H1 (cell line): ENCODE data around the gene CD46. TPM values are rescaled to one million over a fixed set of nuclear protein-coding genes. Genes with fewer than 3 reads are reported as not detected.

Source experiments
- CTCF ChIA-PET: fragments of 300-600 bp; sonication (Branson Sonifier 250); formaldehyde crosslinking; loops from one replicate; lab custom pipeline; 2021; ENCODE audit not compliant: partially characterized antibody; lab: Charles Lee
- POLR2A ChIA-PET: fragments of 300-600 bp; sonication (Branson Sonifier 250); formaldehyde crosslinking; loops from one replicate; lab custom pipeline; 2021; ENCODE audit warnings: inconsistent platforms; ENCODE audit not compliant: partially characterized antibody; lab: Charles Lee
- DNase-seq, 2 experiments: peaks; one replicate each; pipeline versions ENCODE4 v3.0.0 to v3.0.0-alpha.2; 2010 to 2022; ENCODE audit warnings: low spot score in 2 of 2, low read depth in 1 of 2, mixed read lengths in 1 of 2
- FAIRE-seq: peaks from 2 replicates; lab custom pipeline; 2011; peaks lifted over from hg19 to GRCh38; lab: Jason Lieb, UNC
- H2AFZ ChIP-seq: 2 replicates; pipeline ENCODE4 v1.8.1; 2012; ENCODE audit warnings: low read length, inconsistent platforms
- H2AK5ac ChIP-seq: 2 replicates; pipeline ENCODE4 v1.6.1; 2013; ENCODE audit warnings: low read depth, low read length
- H2BK120ac ChIP-seq: replicated peaks from 2 replicates; pipeline ENCODE3; 2013; ENCODE audit warnings: low read depth, low read length, inconsistent platforms
- H2BK12ac ChIP-seq: 2 replicates; pipeline ENCODE4 v1.6.1; 2013; ENCODE audit warnings: low read depth, low read length
- H2BK15ac ChIP-seq: 2 replicates; pipeline ENCODE4 v1.6.1; 2013; ENCODE audit warnings: low read length
- H2BK20ac ChIP-seq: 2 replicates; pipeline ENCODE4 v1.6.1; 2013; ENCODE audit warnings: low read length
- H2BK5ac ChIP-seq: 2 replicates; pipeline ENCODE4 v1.6.1; 2013; ENCODE audit warnings: low read depth, low read length
- H3K14ac ChIP-seq: 2 replicates; pipeline ENCODE4 v1.6.1; 2013; ENCODE audit warnings: inconsistent platforms; ENCODE audit not compliant: insufficient read length
- H3K18ac ChIP-seq: 2 replicates; pipeline ENCODE4 v1.6.1; 2013; ENCODE audit warnings: low read length; ENCODE audit errors: extremely low read depth
- H3K23ac ChIP-seq: 2 replicates; pipeline ENCODE4 v1.6.1; 2013; ENCODE audit warnings: inconsistent platforms; ENCODE audit not compliant: insufficient read length
- H3K23me2 ChIP-seq: 2 replicates; pipeline ENCODE4 v1.6.1; 2013; ENCODE audit warnings: low read depth, low read length
- H3K27ac ChIP-seq: 2 replicates; pipeline ENCODE4 v1.6.1; 2011; ENCODE audit warnings: low read depth, low read length, inconsistent platforms
- H3K27me3 ChIP-seq, 4 experiments: replicated peaks in 1 of 4; 1 replicate in 1 of 4; 2 replicates in 3 of 4; pipeline versions ENCODE4 v1.6.1 to v1.8.1; 2011 to 2013; ENCODE audit warnings: low read length in 3 of 4, mild to moderate bottlenecking in 3 of 4, inconsistent platforms in 2 of 4, mixed read lengths in 2 of 4, moderate library complexity in 1 of 4; ENCODE audit not compliant: control insufficient read depth in 3 of 4, insufficient read depth in 3 of 4; ENCODE audit errors: extremely low read depth in 1 of 4
- H3K36me3 ChIP-seq, 4 experiments: 2 replicates each; pipeline versions ENCODE4 v1.6.1 to v1.8.1; 2011 to 2013; ENCODE audit warnings: mild to moderate bottlenecking in 4 of 4, low read length in 3 of 4, moderate library complexity in 2 of 4, control low read depth in 1 of 4, inconsistent platforms in 1 of 4; ENCODE audit not compliant: insufficient read depth in 4 of 4, control insufficient read depth in 2 of 4
- H3K4ac ChIP-seq: replicated peaks from 2 replicates; pipeline ENCODE3; 2013; ENCODE audit warnings: low read length, low read depth, mixed read lengths, inconsistent platforms; ENCODE audit not compliant: insufficient read length
- H3K4me1 ChIP-seq, 4 experiments: replicated peaks in 1 of 4; 1 replicate in 1 of 4; 2 replicates in 3 of 4; pipeline versions ENCODE4 v1.6.1 to v1.8.1; 2011 to 2013; ENCODE audit warnings: low read length in 3 of 4, inconsistent platforms in 2 of 4, mixed read lengths in 1 of 4; ENCODE audit not compliant: insufficient read depth in 4 of 4, control insufficient read depth in 3 of 4
- H3K4me2 ChIP-seq, 2 experiments: 2 replicates each; pipeline versions ENCODE4 v1.6.1 to v1.8.1; 2011 to 2013; ENCODE audit warnings: low read depth in 2 of 2, low read length in 2 of 2, control low read depth in 1 of 2, inconsistent platforms in 1 of 2, mild to moderate bottlenecking in 1 of 2; ENCODE audit not compliant: insufficient read depth in 1 of 2
- H3K4me3 ChIP-seq, 4 experiments: fragments of 200-600, 300-600 bp in 1 of 4; sonication (generic), shearing (Covaris generic), sonication (Bioruptor Twin) in 1 of 4; 2 replicates each; pipeline versions ENCODE4 v1.5.1 to v1.8.1; 2011 to 2016; ENCODE audit warnings: low read length in 4 of 4, low read depth in 3 of 4, control low read depth in 2 of 4, inconsistent platforms in 2 of 4, mild to moderate bottlenecking in 2 of 4, mixed read lengths in 1 of 4, moderate library complexity in 1 of 4; ENCODE audit not compliant: insufficient read depth in 2 of 4; ENCODE audit errors: extremely low read depth in 1 of 4
- H3K56ac ChIP-seq: replicated peaks from 2 replicates; pipeline ENCODE3; 2013; ENCODE audit warnings: low read depth, mild to moderate bottlenecking, mixed read lengths, low read length, inconsistent platforms; ENCODE audit not compliant: insufficient read length
- H3K79me1 ChIP-seq: 2 replicates; pipeline ENCODE4 v1.6.1; 2013; ENCODE audit warnings: low read depth, low read length, control low read depth
- H3K79me2 ChIP-seq, 2 experiments: 2 replicates each; pipeline versions ENCODE4 v1.6.1 to v1.8.1; 2012 to 2013; ENCODE audit warnings: low read length in 2 of 2, mild to moderate bottlenecking in 2 of 2, inconsistent platforms in 1 of 2; ENCODE audit not compliant: insufficient read depth in 2 of 2, control insufficient read depth in 1 of 2
- H3K9ac ChIP-seq, 4 experiments: replicated peaks in 1 of 4; 1 replicate in 1 of 4; 2 replicates in 3 of 4; pipeline versions ENCODE4 v1.6.1 to v1.8.1; 2011 to 2013; ENCODE audit warnings: low read depth in 3 of 4, low read length in 3 of 4, control low read depth in 2 of 4, mild to moderate bottlenecking in 2 of 4, moderate library complexity in 2 of 4, inconsistent platforms in 1 of 4; ENCODE audit errors: extremely low read depth in 1 of 4
- H3K9me3 ChIP-seq, 2 experiments: 2 replicates each; pipeline versions ENCODE4 v1.6.1 to v1.8.1; 2012 to 2013; ENCODE audit warnings: mild to moderate bottlenecking in 2 of 2, moderate library complexity in 2 of 2, control low read depth in 1 of 2, inconsistent platforms in 1 of 2, low read depth in 1 of 2, low read length in 1 of 2, mixed read lengths in 1 of 2; ENCODE audit not compliant: insufficient read depth in 2 of 2
- H4K20me1 ChIP-seq, 2 experiments: replicated peaks in 1 of 2; 2 replicates each; pipeline versions ENCODE3 to v1.8.1; 2011 to 2013; ENCODE audit warnings: inconsistent platforms in 2 of 2, low read length in 2 of 2, mild to moderate bottlenecking in 1 of 2; ENCODE audit not compliant: insufficient read depth in 2 of 2, control insufficient read depth in 1 of 2
- H4K5ac ChIP-seq: 2 replicates; pipeline ENCODE4 v1.6.1; 2013; ENCODE audit warnings: low read length, low read depth, mixed read lengths, inconsistent platforms; ENCODE audit not compliant: insufficient read length
- H4K8ac ChIP-seq: 2 replicates; pipeline ENCODE4 v1.8.0; 2013; ENCODE audit warnings: mild to moderate bottlenecking, moderate library complexity, low read length, inconsistent platforms; ENCODE audit not compliant: insufficient read depth; ENCODE audit errors: extremely low read depth
- H4K91ac ChIP-seq: replicated peaks from 2 replicates; pipeline ENCODE3; 2013; ENCODE audit warnings: low read length, mixed read lengths, inconsistent platforms; ENCODE audit not compliant: insufficient read length
- CHD2 ChIP-seq: IDR thresholded peaks from 2 replicates; pipeline ENCODE4 v1.6.1; 2012; ENCODE audit warnings: low read length, improper control_type of control experiment
- EP300 ChIP-seq, 2 experiments: IDR thresholded peaks; 1 replicate in 1 of 2; 2 replicates in 1 of 2; pipeline ENCODE4 v1.6.1; 2011 to 2012; ENCODE audit warnings: low read depth in 2 of 2, low read length in 2 of 2, mild to moderate bottlenecking in 2 of 2, borderline replicate concordance in 1 of 2, inconsistent platforms in 1 of 2, moderate library complexity in 1 of 2
- NRF1 ChIP-seq: IDR thresholded peaks from 2 replicates; pipeline ENCODE4 v1.6.1; 2011; ENCODE audit warnings: mild to moderate bottlenecking, low read depth, low read length, improper control_type of control experiment
- POLR2A ChIP-seq, 2 experiments: IDR thresholded peaks; 1 replicate in 1 of 2; 2 replicates in 1 of 2; pipeline ENCODE4 v1.6.1; 2011; ENCODE audit warnings: low read depth in 2 of 2, low read length in 2 of 2, mild to moderate bottlenecking in 2 of 2; ENCODE audit errors: control extremely low read depth in 1 of 2
- RAD21 ChIP-seq, 2 experiments: IDR thresholded peaks in 1 of 2; conservative IDR thresholded peaks in 1 of 2; 2 replicates each; pipeline ENCODE4 v1.6.1; 2011; ENCODE audit warnings: low read depth in 2 of 2, low read length in 2 of 2, improper control_type of control experiment in 1 of 2, inconsistent platforms in 1 of 2, mild to moderate bottlenecking in 1 of 2, moderate library complexity in 1 of 2
- TBP ChIP-seq: IDR thresholded peaks from 2 replicates; pipeline ENCODE4 v1.6.1; 2011; ENCODE audit warnings: low read depth, low read length, improper control_type of control experiment
- TCF12 ChIP-seq: IDR thresholded peaks from 2 replicates; pipeline ENCODE4 v1.6.1; 2011; ENCODE audit warnings: low read depth, mild to moderate bottlenecking, low read length
- YY1 ChIP-seq: IDR thresholded peaks from 2 replicates; pipeline ENCODE4 v1.6.1; 2011; ENCODE audit warnings: low read depth, mild to moderate bottlenecking, low read length
- WGBS, 2 experiments: shearing (Covaris generic) in 1 of 2; methylation state at CpG; one replicate each; pipeline versions ENCODE4 v1.1.6 to v1.1.7; 2013 to 2015; ENCODE audit warnings: low lambda C conversion rate in 2 of 2, mixed read lengths in 2 of 2, inconsistent platforms in 1 of 2, low coverage in 1 of 2, missing lambda C conversion rate in 1 of 2; ENCODE audit not compliant: insufficient replicate concordance in 2 of 2, insufficient coverage in 1 of 2, insufficient read length in 1 of 2; ENCODE audit errors: extremely low coverage in 1 of 2, missing lambda C conversion rate in 1 of 2; 5-methylcytosine and 5-hydroxymethylcytosine counted together
- polyA plus RNA-seq, 7 experiments: library from polyadenylated mRNA; depleted of rRNA in 3 of 7; stranded (reverse) in 5 of 7; unstranded in 2 of 7; fragments of >200 nt in 5 of 7; fragments of 200-250 nt in 2 of 7; gene quantifications; 1 replicate in 5 of 7; 2 replicates in 1 of 7; 4 replicates in 1 of 7; pipeline versions ENCODE4 v1.2.1 to v1.2.3, GENCODE V29; 2011 to 2013; ENCODE audit warnings: missing spikeins in 2 of 7, mixed read lengths in 2 of 7
- total RNA-seq: library from RNA; stranded (reverse); fragmentation: NEBNext Ultra II Directional; extraction: Animal tissue kit (Norgen Biotek cat#: 25700); gene quantifications from 2 replicates; pipeline ENCODE4 v1.2.1, GENCODE V29; 2021

Gene CD46
- total and polyA plus RNA-seq, 2 of the 8 experiments (the other 6 are each of a cell fraction or from before 2014, with no cell fraction given): 60.9 to 113 TPM

GRCh38 chr1:207744000-207744534 is 7.8 kb upstream of the CD46 start:
- Histone ChIP-seq H3K23ac (no peak overlapping the region), H2BK15ac (no peak overlapping the region), H2AK5ac (no peak overlapping the region), H2BK12ac (no peak overlapping the region), H2BK20ac (no peak overlapping the region), H3K79me1 (no peaks in the 10 kb centered on the region), H4K8ac (no peak overlapping the region), H2AFZ (no peak overlapping the region), H3K79me2 (no peaks in the 10 kb centered on the region), H2BK120ac (no peak overlapping the region), H2BK5ac (no peak overlapping the region), H4K20me1 (no peaks in the 10 kb centered on the region), H3K36me3 (no peaks in the 10 kb centered on the region), H3K18ac (no peak overlapping the region), H3K27ac (no peak overlapping the region), H4K91ac (no peak overlapping the region), H3K23me2 (0 out of 2 replicates have a peak, but pooled peaks cover 2% of the 10 kb centered on the region), H4K5ac (no peak overlapping the region), H3K9ac (no peak overlapping the region), H3K4me1 (peaks cover 0 to 10% (median 7%) of the 10 kb centered on the region in 4 experiments; a peak in 5 of 7 replicates), H3K9me3 (peaks cover 4 to 12% of the 10 kb centered on the region in 2 experiments; a peak in 3 of 4 replicates), H3K14ac (no peak overlapping the region), H3K4me3 (no peak overlapping the region), H3K4me2 (no peak overlapping the region), H3K27me3 (no peaks in the 10 kb centered on the region), H3K56ac (no peak overlapping the region), H3K4ac (no peak overlapping the region)
- WGBS, 2 experiments: 92% methylated on average over 4 of the region's 4 CpGs; no CpG with 5 or more reads in 1 of the 2 experiments
- FAIRE-seq: no peak
- CTCF ChIA-PET: no interaction called here
- no peak for DNase-seq
- POLR2A ChIA-PET: no interaction called here
- no peak for TF ChIP-seq TCF12
- TF ChIP-seq NRF1: no peak
- no peak for TF ChIP-seq POLR2A (IDR thresholded peaks at IDR 0.05; ENCODE audit: control extremely low read depth in 1 of 2, low read depth in 2 of 2, low read length in 2 of 2)
- TF ChIP-seq YY1: no peak
- no peak for TF ChIP-seq EP300 (IDR thresholded peaks at IDR 0.05; ENCODE audit: borderline replicate concordance in 1 of 2, low read depth in 2 of 2, low read length in 2 of 2)
- no peak for TF ChIP-seq TBP
- TF ChIP-seq RAD21 (IDR thresholded peaks at IDR 0.05 in 1 of 2, conservative IDR thresholded peaks at IDR 0.05 in 1 of 2; ENCODE audit: low read depth in 2 of 2, low read length in 2 of 2): no peak
- no peak for TF ChIP-seq CHD2
